Head of caudate nucleus (tissue), 42 donors: ENCODE measurements around the gene HCN4.

Source experiments
- DNase-seq, 42 donors: peaks; one replicate each; pipeline versions ENCODE4 v3.0.0 to v3.0.0-alpha.2; 2020 to 2021; ENCODE audit warnings: mixed read lengths in 7 of 42
- intact Hi-C: fragments of 100-400 bp; cut with DNase I; formaldehyde crosslinking; loops from one replicate; pipeline ENCODE4 v1.15.0; 2022

Gene HCN4

GRCh38 chr15:73383310-73384189, 14.8 kb upstream of the HCN4 start:
- DNase-seq: no peak
- intact Hi-C loops: no loop called here

- intact Hi-C loops: no loop called here
- DNase-seq: no peak
These were observed 13.4 kb upstream of the HCN4 start for GRCh38 chr15:73382115-73382514.

DNA sequence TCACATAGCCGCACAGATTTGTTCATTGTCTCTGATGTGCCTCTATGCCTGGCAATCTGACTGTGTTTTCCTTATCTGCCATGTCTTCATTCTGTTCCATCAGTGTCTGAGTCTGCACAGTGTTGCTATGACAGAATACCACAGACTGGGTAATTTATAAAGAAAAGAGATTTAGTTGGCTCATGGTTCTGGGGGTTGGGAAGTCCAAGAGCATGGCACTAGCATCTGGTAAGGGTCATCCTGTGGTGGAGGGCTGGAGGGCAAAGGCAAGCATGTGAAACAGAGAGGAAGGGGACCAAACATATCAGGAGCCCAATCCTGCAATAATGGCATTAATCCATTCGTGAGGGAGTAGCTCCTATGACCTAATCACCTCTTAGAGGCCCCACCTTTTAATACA, 11.9 kb upstream of the HCN4 start:
- intact Hi-C loops: no loop called here
- no peak for DNase-seq

DNA sequence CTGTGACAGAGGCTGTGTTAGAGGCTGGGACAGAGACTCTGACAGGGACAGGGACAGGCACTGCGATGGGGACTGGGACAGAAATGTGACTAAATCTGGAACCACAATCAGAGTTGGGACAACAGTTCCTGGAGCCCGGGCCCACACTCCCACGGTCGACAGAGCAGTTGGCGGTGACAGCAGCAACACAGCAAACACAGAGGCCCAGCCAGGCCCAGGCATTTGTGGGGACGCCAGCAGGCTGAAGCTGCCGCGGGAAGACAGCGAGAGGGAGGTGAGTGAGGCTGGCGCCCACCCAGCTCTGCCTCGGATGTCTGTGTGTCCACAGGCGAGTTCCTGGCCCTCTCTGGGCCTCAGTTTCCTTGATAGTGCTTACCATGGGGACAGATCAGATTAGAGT, 9.3 kb upstream of the HCN4 start:
- DNase-seq: no peak
- intact Hi-C loops: no loop called here

DNA sequence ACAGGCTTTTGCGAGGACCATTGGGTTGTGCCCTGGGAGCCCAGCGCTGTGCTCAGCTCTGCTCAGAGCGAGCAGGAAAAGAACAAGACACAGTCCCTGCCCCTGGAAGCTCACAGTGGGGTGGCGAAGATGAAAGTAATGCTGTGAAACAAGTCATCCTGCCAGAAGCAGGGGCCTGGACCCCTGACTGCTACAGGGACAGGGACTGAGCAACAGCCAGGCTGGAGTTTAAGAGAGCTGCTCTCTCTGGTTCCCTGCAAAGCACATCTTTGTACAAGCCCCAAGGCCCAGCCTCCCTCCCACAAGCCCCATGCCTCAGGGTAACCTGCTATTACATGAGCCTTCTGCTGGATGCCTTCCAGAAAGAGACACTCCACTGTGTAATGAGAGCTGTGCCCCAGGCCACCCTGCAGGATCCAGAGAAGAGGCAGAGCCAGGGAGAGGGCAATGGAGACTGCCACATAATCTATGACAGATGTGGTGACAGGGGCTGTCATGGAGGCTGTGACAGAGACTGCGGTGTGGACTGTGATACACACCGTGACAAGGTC, 7.1 kb upstream of the HCN4 start:
- intact Hi-C loops: no loop called here
- no peak for DNase-seq

DNA sequence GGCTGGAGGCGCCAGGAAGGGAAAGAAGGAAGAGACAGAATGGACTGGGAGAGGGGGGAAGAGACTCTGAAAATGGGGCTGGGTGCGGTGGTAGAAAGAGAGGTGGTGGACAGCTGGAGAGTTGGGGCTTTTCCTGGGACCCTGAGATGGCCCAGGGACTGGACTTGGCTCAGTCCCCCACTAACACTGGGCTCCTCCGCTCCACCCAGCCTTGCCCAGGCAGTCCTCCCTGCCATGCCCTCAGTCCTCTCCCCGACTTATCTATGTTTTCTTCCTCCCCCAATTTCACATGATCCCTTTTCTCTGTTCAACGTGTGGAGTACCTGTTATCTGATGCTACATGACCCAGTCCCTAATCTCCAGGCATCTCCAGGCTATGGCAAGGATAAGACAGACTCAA, 6.3 kb upstream of the HCN4 start:
- DNase-seq: no peak
- intact Hi-C loops: no loop called here

- no peak for DNase-seq
- intact Hi-C loops: no loop called here
These were observed 5.8 kb upstream of the HCN4 start for GRCh38 chr15:73374604-73375003.

GRCh38 chr15:73373221-73373620, 4.5 kb upstream of the HCN4 start:
- intact Hi-C loops: no loop called here
- no peak for DNase-seq

DNA sequence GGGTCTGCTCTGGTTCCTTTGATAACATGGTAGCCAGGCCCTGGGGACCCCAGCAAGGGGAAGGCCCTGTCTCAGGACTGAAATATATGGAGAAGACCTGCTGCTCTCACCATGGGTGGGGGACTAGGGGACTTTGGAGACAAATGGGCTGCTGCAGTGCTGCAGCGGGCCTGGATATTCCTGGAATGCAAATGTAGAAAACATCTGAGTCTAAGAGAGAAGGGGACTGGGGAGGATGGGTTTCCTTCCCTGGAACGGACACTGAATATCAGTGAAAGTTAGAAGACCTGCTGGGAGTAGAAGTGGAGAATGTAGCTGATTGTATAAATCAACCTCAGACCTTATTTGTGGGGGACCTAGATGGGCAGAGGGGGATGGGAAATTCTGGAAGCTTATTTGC, 3.1 kb upstream of the HCN4 start:
- intact Hi-C loops: no loop called here
- DNase-seq: no peak

- DNase-seq: no peak
- intact Hi-C loops: no loop called here
These were observed 1.4 kb upstream of the HCN4 start for GRCh38 chr15:73370151-73370550.

GRCh38 chr15:73369154-73369694, 466 bp upstream of the HCN4 start:
- DNase-seq: peak in 2 of 42 donors; percentile 21 to 38

GRCh38 chr15:73367624-73368300, 996 bp downstream of the HCN4 start:
- intact Hi-C loops: no loop called here
- no peak for DNase-seq

More at GRCh38 chr15:73369154-73369694, 466 bp upstream of the HCN4 start:
- intact Hi-C loops: no loop called here

DNA sequence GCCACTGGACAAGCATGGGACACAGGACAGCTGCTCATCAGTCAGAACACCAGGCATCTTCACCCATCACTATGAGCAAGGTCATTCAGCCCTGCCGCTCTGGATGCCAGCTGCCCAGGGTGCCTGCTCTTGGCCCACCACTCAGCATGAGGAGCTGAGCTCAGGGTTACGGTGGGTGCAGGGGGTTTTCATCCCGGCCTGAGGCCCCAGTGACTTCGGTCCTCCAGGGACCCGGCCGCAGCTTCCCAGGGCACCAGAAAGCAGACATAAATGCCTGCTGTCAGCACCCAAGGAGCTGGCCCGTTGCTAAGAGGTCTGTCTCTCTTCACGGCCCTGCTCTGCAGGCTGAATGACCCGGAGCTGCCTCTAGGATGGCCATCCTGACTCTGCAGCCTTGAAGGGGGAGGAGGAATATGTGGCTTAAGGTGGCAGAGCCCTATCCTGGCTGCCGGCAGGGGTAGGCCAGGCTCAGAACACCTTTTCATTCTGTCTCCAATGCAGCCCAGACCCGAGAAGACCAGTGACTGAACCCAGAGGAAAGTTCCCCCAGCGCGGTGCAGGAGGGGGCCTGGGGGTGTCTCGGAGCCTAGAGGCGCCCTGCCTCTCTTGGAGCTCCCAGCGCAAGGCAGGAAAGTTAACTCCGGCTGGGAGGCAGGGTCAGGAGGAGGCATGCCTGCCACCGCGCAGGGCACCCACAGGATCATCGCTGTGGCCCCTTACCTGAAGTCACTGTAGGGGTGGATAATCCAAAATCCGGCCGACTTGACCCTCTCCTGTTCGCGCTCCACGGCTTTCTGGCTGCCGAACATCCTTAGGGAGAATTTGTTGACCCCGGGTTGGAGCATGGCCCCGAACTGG, 1.8 kb downstream of the HCN4 start:
- DNase-seq: no peak
- intact Hi-C loops: no loop called here

- intact Hi-C loops: no loop called here
- no peak for DNase-seq
These were observed 4.7 kb downstream of the HCN4 start for GRCh38 chr15:73364070-73364469.

- DNase-seq: no peak
- intact Hi-C loops: no loop called here
These were observed 5.9 kb downstream of the HCN4 start for GRCh38 chr15:73362900-73363299.

DNA sequence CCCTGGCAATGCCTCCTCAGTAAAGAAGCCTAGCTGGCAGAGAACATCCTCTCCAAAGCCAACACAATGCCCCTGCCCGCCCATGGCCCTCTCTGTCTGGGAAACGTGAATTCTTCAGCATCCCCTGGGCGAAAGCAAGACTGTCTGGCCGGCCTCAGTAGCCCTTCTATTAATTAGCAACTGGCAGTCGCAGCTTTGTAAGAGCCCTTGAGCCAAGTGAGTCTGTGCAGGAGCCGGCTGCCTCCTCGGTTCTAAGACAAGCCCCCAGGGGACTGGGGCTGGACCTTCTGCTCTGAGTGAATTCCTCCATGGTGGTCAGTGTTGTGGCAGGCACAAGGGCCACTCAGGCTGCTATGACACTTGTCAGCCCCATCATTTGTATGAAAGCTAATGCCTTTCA, 7.4 kb downstream of the HCN4 start:
- intact Hi-C loops: no loop called here

GRCh38 chr15:73359651-73360050, 9.1 kb downstream of the HCN4 start:
- intact Hi-C loops: no loop called here

More for the DNA sequence above, 7.4 kb downstream of the HCN4 start:
- peak in 20 of 42 donors; percentile 4 to 63 (median 34) for DNase-seq

DNA sequence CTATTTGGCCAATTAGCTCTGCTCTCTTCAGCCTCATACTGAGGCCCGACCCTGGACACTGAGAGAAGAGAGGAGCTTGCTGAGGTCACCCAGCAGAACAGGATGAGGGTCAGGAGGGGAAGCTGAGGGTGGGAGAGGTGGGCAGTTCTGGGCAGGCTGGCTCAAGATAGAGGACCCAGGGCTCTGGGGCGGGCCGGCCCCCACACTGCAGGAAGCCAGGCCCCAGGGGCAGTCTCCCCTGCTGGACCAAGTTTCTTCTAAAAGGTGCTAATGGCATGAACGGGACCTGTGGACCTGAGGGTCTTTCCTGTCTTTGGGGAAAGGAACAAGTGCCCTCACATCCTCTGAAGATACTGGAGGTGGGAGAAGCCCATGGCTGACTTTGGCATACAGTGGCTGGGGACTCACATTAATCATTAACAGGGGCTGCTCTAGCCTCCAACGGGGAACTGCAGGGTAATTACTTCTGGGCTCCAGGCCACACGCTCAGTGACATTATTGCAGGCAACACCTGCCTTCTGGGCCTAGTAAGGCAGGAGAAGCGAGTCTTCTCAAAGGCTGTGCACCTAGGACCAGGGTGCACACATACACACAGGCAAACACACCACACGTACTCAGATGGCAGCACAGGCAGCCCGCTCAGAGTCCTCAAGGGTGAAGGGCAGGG, 10.6 kb downstream of the HCN4 start:
- intact Hi-C loops: no loop called here

More at GRCh38 chr15:73359651-73360050, 9.1 kb downstream of the HCN4 start:
- DNase-seq: no peak

More for the DNA sequence above, 10.6 kb downstream of the HCN4 start:
- DNase-seq: no peak
